CD4-positive, alpha-beta T cell treated with Interleukin-6 at 100 ng/mL for 8 hours (primary cell): Measurements from ENCODE around the gene USP2.

Experiments used
- DNase-seq: peaks from one replicate; pipeline ENCODE4 v3.0.0-alpha.2; 2020; ENCODE audit warnings: mixed read lengths, low spot score

The USP2 gene

GRCh38 chr11:119341222-119342022, 40.1 kb downstream of the USP2 start:
- DNase-seq: no peak

GRCh38 chr11:119340335-119341221, 40.9 kb downstream of the USP2 start, which contains the start of gene C1QTNF5:
TSS of gene C1QTNF5 (minus strand) at chr11:119340883. CDS start at chr11:119340397, 486 bp downstream.
- DNase-seq: no peak

- DNase-seq: no peak
Observed at GRCh38 chr11:119339589-119340334, 41.7 kb downstream of the USP2 start.

GRCh38 chr11:119338965-119339588, 42.4 kb downstream of the USP2 start:
- no peak for DNase-seq

GRCh38 chr11:119338318-119338890, 43.1 kb downstream of the USP2 start:
- DNase-seq: peak; percentile 61

GRCh38 chr11:119337581-119338317, 43.7 kb downstream of the USP2 start:
- no peak for DNase-seq

GRCh38 chr11:119336744-119337469, 44.6 kb downstream of the USP2 start:
- DNase-seq: no peak

GRCh38 chr11:119335655-119336543, 45.6 kb downstream of the USP2 start:
- DNase-seq: no peak

- no peak for DNase-seq
Observed at GRCh38 chr11:119335091-119335654, 46.3 kb downstream of the USP2 start.

GRCh38 chr11:119334174-119334930, 47.1 kb downstream of the USP2 start, which contains the start of gene RNF26:
TSS of gene RNF26 (plus strand) at chr11:119334527. CDS start at chr11:119335123, 596 bp downstream.
- DNase-seq: peak; percentile 95

GRCh38 chr11:119332111-119332765, 49.3 kb downstream of the USP2 start:
- no peak for DNase-seq

- DNase-seq: no peak
Observed at GRCh38 chr11:119330237-119330636, 51.3 kb downstream of the USP2 start.

GRCh38 chr11:119329320-119329719, 52.2 kb downstream of the USP2 start:
- DNase-seq: no peak

GRCh38 chr11:119324189-119324588, 57.3 kb downstream of the USP2 start:
- DNase-seq: no peak

GRCh38 chr11:119323532-119324033, 57.9 kb downstream of the USP2 start:
- DNase-seq: peak; percentile 67

GRCh38 chr11:119322921-119323531, 58.5 kb downstream of the USP2 start:
- no peak for DNase-seq
